AML-193 (cell line): Measurements from ENCODE around the gene NEU4.
"Not testable (repeated sequence)": the region's sequence is repeated elsewhere in the genome, so short reads cannot be mapped to it uniquely, and the experiment has no call there.

Experiments used
- DNase-seq, 2 experiments: peaks; one replicate each; lab custom pipeline; 2025; lab: John Stamatoyannopoulos, UW

The NEU4 gene

GRCh38 chr2:241833101-241833663 lies 24.2 kb downstream of the NEU4 start:
- no peak for DNase-seq

- DNase-seq = not testable (repeated sequence)
Observed at GRCh38 chr2:241833756-241834526, 24.9 kb downstream of the NEU4 start.

GRCh38 chr2:241834527-241835210 lies 25.7 kb downstream of the NEU4 start:
- no peak for DNase-seq

- DNase-seq = no peak
Observed at GRCh38 chr2:241835611-241836010, 26.6 kb downstream of the NEU4 start.

GRCh38 chr2:241836292-241836691 lies 27.3 kb downstream of the NEU4 start:
- no peak for DNase-seq

- no peak for DNase-seq
Observed at GRCh38 chr2:241837197-241837965, 28.4 kb downstream of the NEU4 start.

GRCh38 chr2:241841181-241842066 lies 32.4 kb downstream of the NEU4 start:
- no peak for DNase-seq

GRCh38 chr2:241842067-241842415 lies 33.0 kb downstream of the NEU4 start:
- DNase-seq = no peak

GRCh38 chr2:241842620-241843211 lies 33.7 kb downstream of the NEU4 start:
- peak; percentile 19 to 21 for DNase-seq

GRCh38 chr2:241843321-241844065 lies 34.5 kb downstream of the NEU4 start:
- DNase-seq = no peak

- no peak for DNase-seq
Observed at GRCh38 chr2:241844066-241844728, 35.2 kb downstream of the NEU4 start.

GRCh38 chr2:241844831-241845578 lies 36.0 kb downstream of the NEU4 start:
- no peak for DNase-seq

GRCh38 chr2:241846406-241846805 lies 37.4 kb downstream of the NEU4 start:
- DNase-seq = no peak

GRCh38 chr2:241848761-241849615 lies 40.0 kb downstream of the NEU4 start:
- no peak for DNase-seq

- DNase-seq = no peak
Observed at GRCh38 chr2:241849616-241850543, 40.9 kb downstream of the NEU4 start.

- DNase-seq = no peak
Observed at GRCh38 chr2:241850544-241851324, 41.7 kb downstream of the NEU4 start.
